HS-5 (cell line): ENCODE measurements around the gene DCTN1.
"Not testable (repeated sequence)": the region's sequence is repeated elsewhere in the genome, so short reads cannot be mapped to it uniquely, and the experiment has no call there.

Source experiments
- DNase-seq: peaks from one replicate; pipeline ENCODE4 v3.0.0-alpha.2; 2012; ENCODE audit warnings: low read depth

The DCTN1 gene

GRCh38 chr2:74369976-74370375 is 10.1 kb downstream of the DCTN1 start:
- no peak for DNase-seq

GRCh38 chr2:74368499-74368898 is 11.6 kb downstream of the DCTN1 start:
- DNase-seq, result no peak

- DNase-seq, result no peak
Measured at GRCh38 chr2:74367789-74368188, 12.3 kb downstream of the DCTN1 start.

DNA sequence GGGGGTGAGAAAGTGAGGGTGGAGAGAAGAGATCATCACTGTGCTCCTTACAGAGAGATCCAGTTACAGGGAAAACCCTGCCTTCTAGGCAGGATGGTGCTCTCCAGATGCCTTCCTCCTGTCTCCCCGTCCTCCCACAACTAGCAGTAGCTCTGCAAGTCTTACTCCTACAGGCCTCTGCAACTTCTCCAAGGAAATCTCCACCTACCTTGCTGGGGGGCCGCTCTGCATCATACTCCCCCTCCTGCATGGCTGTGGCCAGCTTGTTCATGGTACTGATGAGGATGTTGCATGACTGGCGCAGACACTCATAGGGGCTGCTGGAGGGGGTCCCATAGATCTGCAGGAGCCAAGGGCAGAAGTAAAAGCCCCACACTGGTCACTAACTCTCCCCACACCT is 14.1 kb downstream of the DCTN1 start:
- no peak for DNase-seq

GRCh38 chr2:74364533-74365505 is 15.3 kb downstream of the DCTN1 start:
- DNase-seq, result no peak

DNA sequence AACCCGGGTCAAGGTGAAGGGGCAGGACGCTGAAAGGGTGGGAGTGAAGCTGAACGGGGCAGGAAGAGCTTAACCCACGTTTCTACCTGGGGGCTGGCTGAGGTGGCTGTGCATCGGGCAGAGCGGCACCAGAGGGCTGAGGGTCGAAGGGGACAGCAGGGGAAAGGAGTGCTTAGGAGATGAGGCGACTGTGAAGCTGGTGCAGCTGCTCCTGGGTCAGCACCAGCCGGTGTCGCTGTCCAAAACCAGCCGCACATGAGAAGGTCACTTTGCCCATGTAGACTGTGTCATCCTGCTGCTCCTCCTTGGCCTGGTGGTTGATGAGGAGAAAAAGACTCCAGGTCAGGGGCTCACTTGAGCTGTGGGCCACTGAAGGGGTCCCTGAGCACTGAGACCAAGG is 18.8 kb downstream of the DCTN1 start:
- DNase-seq, result no peak

DNA sequence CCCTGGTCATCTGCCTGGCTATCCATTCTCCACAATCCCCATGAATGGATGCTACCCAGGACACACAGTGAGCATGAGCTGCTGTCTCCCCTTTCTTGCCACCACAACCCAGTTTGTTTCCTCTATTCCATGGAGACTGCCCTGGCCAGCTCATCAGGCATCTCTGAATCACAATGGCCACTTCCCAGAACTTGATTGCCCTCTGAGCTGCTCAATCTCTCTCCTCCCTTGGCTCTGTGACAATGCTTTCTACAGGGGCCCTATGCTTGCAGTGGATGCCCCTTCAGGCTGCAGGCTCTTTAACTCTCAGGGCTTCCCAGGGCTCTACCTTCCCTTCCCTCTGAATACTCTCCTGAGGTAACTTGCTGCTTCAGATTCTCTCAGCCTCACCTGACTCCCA is 22.5 kb downstream of the DCTN1 start:
- DNase-seq, result no peak

GRCh38 chr2:74349889-74350288 is 30.2 kb downstream of the DCTN1 start:
- no peak for DNase-seq

DNA sequence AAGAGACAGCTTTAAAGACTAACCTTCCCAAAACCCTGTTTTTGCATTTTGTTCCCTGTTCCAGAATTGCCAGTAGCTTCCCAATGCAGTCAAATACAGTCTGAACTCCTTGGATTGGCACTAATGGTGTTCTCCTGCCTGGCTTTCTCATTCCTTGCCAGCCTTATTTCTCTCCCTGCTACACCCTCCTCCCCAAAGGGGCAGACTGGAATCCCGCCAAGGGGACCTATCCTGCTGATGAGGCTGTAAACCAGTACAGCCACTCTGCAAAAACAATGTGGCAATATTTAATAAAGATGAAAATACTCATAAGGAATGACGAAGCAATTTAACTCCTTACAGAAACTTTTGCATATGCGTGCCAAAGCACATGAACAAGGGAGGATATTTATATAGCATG is 32.4 kb downstream of the DCTN1 start:
- no peak for DNase-seq

GRCh38 chr2:74347303-74347702 is 32.8 kb downstream of the DCTN1 start:
- DNase-seq, result no peak

DNA sequence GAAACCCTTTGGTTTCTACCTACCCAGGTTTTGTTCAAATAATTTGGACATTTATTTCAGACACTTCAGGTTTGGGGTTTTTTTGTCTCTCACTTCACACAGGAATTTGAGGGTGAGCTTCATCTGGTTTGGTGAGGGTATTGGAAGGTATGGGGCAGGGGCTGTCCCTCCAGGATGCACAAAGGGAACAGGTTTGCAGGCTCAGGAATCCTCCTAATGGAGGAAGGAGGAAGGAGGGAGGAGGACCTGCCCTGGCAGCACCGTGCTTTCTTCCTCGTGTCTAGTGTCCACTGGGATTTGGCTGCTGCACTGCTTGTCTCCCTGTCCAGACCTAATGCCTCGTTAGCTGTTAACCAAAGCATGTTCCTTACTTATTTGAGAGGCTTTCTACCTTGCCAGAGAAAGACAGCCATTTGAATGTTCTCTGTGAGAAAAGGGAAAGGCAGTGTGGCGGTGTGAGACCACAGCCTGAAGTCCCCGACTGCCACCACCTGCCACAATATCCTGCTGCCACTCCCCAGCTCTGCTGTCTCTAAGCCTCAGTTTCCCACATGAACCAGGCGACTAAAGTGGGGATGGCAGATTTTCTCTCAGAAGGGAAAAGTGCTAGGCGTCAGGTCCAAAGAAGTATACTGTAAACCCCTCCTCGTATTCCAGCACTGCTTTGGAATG is 34.7 kb downstream of the DCTN1 start:
- DNase-seq, result no peak

DNA sequence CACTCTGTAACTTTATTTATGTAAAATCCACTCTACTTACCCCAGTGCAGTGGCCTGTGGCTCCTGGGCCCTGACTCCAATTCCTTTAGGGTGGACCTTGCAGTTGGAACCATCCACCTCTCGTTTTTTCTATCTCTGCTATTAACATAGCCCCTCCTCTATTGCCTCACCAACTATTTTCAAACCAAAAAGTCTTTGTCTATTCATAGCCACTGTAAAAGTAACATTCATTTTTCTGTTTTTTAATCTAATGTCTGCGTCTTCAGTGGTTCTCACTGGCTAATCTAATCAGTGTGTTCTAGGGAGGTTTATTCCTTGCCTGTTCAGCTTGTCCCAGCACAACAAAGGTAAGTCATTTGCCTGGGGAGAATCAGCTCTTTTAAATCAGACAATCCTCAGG is 36.8 kb downstream of the DCTN1 start, which contains the start of gene SLC4A5:
SLC4A5 (minus strand) TSS at position 101 of the 400 bp plus-strand sequence. CDS start 28,393 bp downstream, outside the sequence.
- DNase-seq, result no peak

DNA sequence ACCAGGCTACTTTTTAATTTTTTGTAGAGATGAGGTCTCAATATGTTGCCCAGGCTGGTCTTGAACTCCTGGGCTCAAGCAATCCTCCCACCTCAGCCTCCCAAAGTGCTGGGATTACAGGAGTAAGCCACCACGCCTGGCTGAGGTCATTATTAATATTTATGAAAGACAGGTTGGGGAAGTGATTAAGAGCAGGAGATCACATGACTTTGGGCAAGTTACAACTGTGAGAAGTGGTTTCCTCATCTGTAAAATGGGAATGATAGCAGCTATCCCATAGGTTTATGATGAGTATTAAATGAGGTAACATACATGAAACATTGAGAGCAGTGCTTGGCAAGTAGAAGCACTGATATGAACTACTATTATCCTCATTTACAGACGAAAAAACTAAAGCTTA is 43.9 kb downstream of the DCTN1 start:
- DNase-seq, result not testable (repeated sequence)

DNA sequence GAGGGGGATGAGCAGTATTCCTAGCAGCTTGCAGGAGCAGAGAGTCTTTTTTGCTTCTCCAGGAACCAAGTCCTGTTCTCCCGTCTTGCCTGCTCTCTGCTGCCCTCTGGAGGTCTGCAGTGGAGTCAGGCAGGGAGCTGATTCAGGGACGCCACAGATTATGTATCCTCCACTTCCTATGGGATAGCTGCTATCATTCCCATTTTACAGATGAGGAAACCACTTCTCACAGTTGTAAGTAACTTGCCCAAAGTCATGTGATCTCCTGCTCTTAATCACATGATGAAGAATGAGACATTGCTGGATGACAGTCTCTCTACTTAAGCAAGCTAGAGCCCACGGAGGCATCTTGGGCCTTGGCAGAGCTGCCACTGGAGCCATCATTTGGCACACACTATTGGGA is 45.2 kb downstream of the DCTN1 start:
- DNase-seq, result no peak

- DNase-seq, result no peak
Measured at GRCh38 chr2:74333896-74334586, 46.1 kb downstream of the DCTN1 start.

DNA sequence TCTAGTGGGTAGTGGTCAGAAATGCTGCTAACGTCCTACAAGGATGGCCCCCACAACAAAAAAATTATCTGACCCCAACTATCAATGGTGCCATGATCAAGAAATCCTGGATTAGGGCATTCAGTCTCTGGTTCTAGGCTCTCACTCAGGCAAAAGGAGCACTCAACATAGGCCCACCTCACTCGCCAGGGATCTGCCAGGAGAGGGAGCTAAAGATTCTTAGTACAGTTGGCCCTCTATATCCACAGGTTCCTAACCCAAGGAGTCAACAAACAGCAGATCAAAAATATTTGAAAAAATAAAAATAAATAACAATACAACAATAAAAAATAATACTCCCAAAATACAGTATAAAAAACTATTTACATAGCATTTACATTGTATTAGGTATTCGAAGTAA is 46.9 kb downstream of the DCTN1 start:
- no peak for DNase-seq

- no peak for DNase-seq
Measured at GRCh38 chr2:74332550-74333174, 47.4 kb downstream of the DCTN1 start.

DNA sequence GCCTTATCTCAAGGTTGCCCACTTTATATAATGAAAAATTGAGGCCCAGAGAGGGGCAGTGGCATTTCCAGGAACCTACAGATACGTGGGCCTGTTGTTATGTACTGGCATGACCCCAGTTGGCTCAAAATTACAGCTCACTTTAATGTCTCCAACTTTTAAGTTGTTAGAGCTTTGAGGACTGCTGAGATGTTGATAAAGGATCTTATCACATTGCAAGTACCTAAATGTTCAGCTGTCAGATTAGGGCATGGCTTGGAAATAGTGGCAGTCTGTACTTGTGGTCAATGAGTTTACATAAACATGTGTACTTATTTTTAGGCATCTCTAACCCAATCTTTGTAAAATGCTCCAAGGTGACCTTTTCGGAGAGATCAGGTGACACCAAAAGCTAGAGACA is 51.5 kb downstream of the DCTN1 start:
- DNase-seq, result no peak

DNA sequence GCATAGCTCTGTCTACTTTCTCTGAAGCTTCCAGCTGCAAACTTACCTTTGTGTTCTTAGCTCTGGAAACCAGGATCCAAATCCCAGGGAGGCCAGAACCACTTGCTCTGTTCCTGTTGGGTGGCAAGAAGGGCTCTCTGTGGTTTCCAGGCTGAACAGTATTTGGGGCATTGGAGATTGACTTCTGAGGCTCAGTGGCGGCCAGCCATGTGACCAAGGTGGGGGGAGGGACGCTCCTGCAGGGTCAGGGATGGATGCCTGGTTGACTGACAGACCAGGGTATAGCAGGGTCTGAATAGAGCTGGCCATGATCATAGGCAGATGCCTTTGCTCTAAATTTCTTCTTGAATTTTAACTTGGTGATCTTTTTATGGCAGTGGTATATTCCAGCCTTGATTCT is 52.0 kb downstream of the DCTN1 start:
- DNase-seq, result no peak

GRCh38 chr2:74327627-74328026 is 52.5 kb downstream of the DCTN1 start:
- DNase-seq, result no peak

GRCh38 chr2:74327199-74327598 is 52.9 kb downstream of the DCTN1 start:
- no peak for DNase-seq

DNA sequence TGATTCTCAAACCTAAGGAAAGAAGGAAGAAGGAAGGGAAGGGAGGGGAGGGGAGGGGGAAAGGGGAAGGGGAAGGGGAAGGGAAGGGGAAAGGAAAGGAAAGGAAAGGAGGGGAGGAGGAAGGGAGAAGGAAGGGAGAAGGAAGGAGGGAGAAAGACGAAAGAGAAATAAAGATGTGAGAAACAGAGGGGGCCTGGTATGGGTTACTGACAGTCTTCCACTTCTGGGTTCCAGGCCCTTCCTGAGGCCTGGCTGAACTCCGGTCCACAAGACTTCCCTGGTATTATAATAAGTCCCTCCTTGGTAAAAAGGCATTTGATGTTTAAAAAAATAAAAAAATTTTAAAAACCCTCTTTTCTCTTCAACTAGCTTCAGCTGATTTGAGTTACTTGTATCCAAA is 54.3 kb downstream of the DCTN1 start:
- DNase-seq, result no peak
